Prostate gland (tissue), 2 donors: ENCODE data around the gene JAKMIP2. TPM values are rescaled to one million over a fixed set of nuclear protein-coding genes. Genes with fewer than 3 reads are reported as not detected.

Experiments used
- DNase-seq: peaks from one replicate; pipeline ENCODE4 v3.0.0-alpha.2; 2019; ENCODE audit warnings: low spot score
- H3K27ac ChIP-seq, 2 donors: fragments of 200-600 bp; sonication (generic); 2 replicates each; pipeline ENCODE4 v1.5.1; 2017 to 2019
- H3K27me3 ChIP-seq: fragments of 200-600 bp; sonication (generic); replicated peaks from 2 replicates; pipeline ENCODE4 v1.5.1; 2019; ENCODE audit not compliant: insufficient read depth
- H3K36me3 ChIP-seq, 2 donors: fragments of 200-600 bp; sonication (generic); 1 replicate in 1 of 2; 2 replicates in 1 of 2; pipeline versions ENCODE4 v1.5.1 to v1.8.1; 2017 to 2019
- H3K4me1 ChIP-seq: fragments of 200-600 bp; sonication (generic); replicated peaks from 2 replicates; pipeline ENCODE4 v1.5.1; 2019
- H3K4me3 ChIP-seq, 2 donors: fragments of 200-600 bp; sonication (generic); 2 replicates each; pipeline ENCODE4 v1.5.1; 2017 to 2019
- H3K9me3 ChIP-seq: fragments of 200-600 bp; sonication (generic); 2 replicates; pipeline ENCODE4 v1.5.1; 2017
- POLR2A ChIP-seq: fragments of 450-650 bp; IDR thresholded peaks from one replicate; pipeline ENCODE4 v1.6.1; 2016; ENCODE audit warnings: antibody characterized with exemption, mild to moderate bottlenecking
- POLR2AphosphoS5 ChIP-seq: sonication (generic); formaldehyde crosslinking; IDR thresholded peaks from one replicate; pipeline ENCODE4 v1.6.1; 2017; ENCODE audit warnings: antibody characterized with exemption
- WGBS: methylation state at CpG from one replicate; pipeline ENCODE4 v1.1.5; 2018; 5-methylcytosine and 5-hydroxymethylcytosine counted together
- intact Hi-C: fragments of 100-400 bp; cut with DNase I; formaldehyde crosslinking; loops from one replicate; pipeline ENCODE4 v1.14.2; 2022
- total RNA-seq, 2 donors: library from RNA; depleted of rRNA; stranded (reverse); fragments of >200 nt; gene quantifications; one replicate each; pipeline ENCODE4 v1.1.0, GENCODE V29; 2016
- TF ChIP-seq, protein P1 (sequence below), 4 experiments: fragments of 200-600 bp in 2 of 4; fragments of 450-650 bp in 2 of 4; sonication (generic) in 2 of 4; IDR thresholded peaks; 1 replicate in 3 of 4; 2 replicates in 1 of 4; pipeline ENCODE4 v1.5.1; 2016 to 2019; ENCODE audit warnings: antibody characterized with exemption in 4 of 4, mild to moderate bottlenecking in 2 of 4, moderate library complexity in 2 of 4

Gene JAKMIP2
- total RNA-seq, 2 donors from 2014 or later: 0.85 to 1.2 TPM

DNA sequence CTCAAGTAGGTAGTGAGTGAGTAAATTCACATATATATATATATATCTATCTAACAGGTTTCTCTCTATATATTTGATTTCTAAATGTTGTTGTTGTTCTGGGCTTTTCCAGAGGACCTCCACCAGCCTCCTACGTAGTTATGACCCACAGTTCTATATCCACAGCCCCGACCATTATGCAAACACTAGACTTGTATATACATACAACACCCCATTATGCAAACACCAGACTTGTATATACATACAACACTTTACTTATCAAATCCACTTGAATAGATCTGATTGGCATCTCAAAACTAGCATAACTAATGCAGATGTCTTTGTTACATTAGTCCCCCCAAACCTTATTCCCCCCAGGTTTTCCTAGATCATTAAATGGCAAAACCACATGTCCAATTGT is 108.7 kb downstream of the JAKMIP2 start:
- Histone ChIP-seq H3K4me1 (no peaks in the 10 kb centered on the region), H3K4me3 (no peak overlapping the region), H3K36me3 (no peaks in the 10 kb centered on the region), H3K27me3 (no peaks in the 10 kb centered on the region), H3K27ac (no peak overlapping the region), H3K9me3 (no peaks in the 10 kb centered on the region)
- no peak for DNase-seq
- 82% methylated on average over 2 of the region's 2 CpGs for WGBS
- no peak for TF ChIP-seq POLR2A
- TF ChIP-seq, protein P1, sequence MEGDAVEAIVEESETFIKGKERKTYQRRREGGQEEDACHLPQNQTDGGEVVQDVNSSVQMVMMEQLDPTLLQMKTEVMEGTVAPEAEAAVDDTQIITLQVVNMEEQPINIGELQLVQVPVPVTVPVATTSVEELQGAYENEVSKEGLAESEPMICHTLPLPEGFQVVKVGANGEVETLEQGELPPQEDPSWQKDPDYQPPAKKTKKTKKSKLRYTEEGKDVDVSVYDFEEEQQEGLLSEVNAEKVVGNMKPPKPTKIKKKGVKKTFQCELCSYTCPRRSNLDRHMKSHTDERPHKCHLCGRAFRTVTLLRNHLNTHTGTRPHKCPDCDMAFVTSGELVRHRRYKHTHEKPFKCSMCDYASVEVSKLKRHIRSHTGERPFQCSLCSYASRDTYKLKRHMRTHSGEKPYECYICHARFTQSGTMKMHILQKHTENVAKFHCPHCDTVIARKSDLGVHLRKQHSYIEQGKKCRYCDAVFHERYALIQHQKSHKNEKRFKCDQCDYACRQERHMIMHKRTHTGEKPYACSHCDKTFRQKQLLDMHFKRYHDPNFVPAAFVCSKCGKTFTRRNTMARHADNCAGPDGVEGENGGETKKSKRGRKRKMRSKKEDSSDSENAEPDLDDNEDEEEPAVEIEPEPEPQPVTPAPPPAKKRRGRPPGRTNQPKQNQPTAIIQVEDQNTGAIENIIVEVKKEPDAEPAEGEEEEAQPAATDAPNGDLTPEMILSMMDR (IDR thresholded peaks at IDR 0.05): no peak
- TF ChIP-seq POLR2AphosphoS5: no peak
- intact Hi-C loops: no loop called here

DNA sequence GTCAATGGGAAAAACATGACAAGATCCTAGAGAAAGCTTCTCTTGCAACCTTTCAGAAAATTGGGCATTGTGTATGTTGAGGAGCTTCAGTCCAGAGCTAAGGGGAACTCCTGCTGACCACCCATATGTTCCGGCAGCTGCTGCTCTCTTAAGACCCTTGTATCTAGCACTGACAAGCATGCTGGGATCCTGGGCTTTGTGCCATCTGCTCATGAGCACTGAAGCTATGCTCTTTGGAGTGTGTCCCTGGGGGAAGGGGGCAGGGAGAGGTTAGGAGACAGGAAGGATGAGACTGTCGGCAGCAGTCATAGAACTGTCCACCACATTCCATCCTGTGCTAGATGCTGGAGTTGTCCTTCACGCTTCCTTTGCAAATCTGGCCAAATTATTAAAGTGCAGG is 109.3 kb downstream of the JAKMIP2 start:
- intact Hi-C loops: no loop called here
- WGBS: 51% methylated on average over 3 of the region's 3 CpGs
- DNase-seq: no peak

DNA sequence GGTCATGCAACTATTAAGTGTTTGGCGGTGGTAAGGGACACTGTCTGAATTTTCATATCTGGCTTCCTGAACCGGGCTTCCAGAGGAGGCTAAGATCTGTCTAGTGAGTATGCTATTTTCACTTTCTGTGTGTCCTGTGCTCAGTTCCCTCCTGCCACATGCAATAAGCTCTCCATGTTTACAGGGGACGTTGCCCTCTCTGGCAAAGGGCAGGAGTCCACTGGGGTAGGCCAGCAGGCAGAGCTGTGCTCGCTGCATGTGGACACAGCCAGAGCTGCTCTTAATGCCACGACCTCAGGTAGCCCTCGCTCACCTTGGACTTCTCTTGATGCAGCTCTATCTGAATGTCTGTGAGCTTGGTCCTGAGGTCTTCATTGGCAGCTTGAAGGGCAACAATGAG is 111.2 kb downstream of the JAKMIP2 start:
- Histone ChIP-seq H3K9me3 (no peaks in the 10 kb centered on the region), H3K4me3 (no peak overlapping the region), H3K4me1 (peaks cover 3% of the 10 kb centered on the region), H3K27ac (no peak overlapping the region), H3K27me3 (no peaks in the 10 kb centered on the region), H3K36me3 (no peaks in the 10 kb centered on the region)
- intact Hi-C loops: no loop called here
- 85% methylated on average over 6 of the region's 6 CpGs for WGBS
- no peak for DNase-seq
- TF ChIP-seq POLR2AphosphoS5: no peak

More for the DNA sequence above, 109.3 kb downstream of the JAKMIP2 start:
- Histone ChIP-seq H3K9me3 (no peaks in the 10 kb centered on the region), H3K4me1 (peaks cover 3% of the 10 kb centered on the region), H3K4me3 (no peak overlapping the region), H3K27me3 (no peaks in the 10 kb centered on the region), H3K36me3 (no peaks in the 10 kb centered on the region), H3K27ac (no peak overlapping the region)
- TF ChIP-seq POLR2AphosphoS5 (no peak), POLR2A (no peak)
- TF ChIP-seq, protein P1 (IDR thresholded peaks at IDR 0.05): no peak

DNA sequence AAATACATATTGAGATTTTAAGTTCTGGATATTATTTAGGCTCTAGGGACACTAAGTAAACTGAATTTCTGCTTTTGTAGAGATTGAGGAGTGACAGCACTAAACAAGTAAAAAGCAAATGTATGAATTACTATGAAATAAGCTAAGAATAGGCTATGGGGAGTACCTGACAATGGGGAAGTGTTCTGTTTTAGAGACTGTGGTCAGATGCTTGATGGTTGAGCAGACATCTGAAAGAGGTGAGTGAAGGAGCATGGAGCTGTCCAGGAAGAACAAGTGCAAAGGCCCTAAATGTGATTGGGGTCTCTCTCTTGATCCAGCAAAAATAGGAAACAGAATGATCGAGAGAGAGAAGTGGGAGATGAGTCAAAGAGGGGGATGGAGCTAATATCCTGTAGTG is 111.7 kb downstream of the JAKMIP2 start:
- TF ChIP-seq, protein P1 (IDR thresholded peaks at IDR 0.05): no peak
- TF ChIP-seq POLR2AphosphoS5 (no peak), POLR2A (no peak)
- no peaks in the 10 kb centered on the region for H3K9me3 ChIP-seq
- peaks cover 3% of the 10 kb centered on the region for H3K4me1 ChIP-seq
- 100% methylated on average over 1 of the region's 1 CpG for WGBS
- H3K27ac ChIP-seq: no peak overlapping the region
- no peak overlapping the region for H3K4me3 ChIP-seq
- no peaks in the 10 kb centered on the region for H3K36me3 ChIP-seq
- no peak for DNase-seq
- intact Hi-C loops: no loop called here
- no peaks in the 10 kb centered on the region for H3K27me3 ChIP-seq

DNA sequence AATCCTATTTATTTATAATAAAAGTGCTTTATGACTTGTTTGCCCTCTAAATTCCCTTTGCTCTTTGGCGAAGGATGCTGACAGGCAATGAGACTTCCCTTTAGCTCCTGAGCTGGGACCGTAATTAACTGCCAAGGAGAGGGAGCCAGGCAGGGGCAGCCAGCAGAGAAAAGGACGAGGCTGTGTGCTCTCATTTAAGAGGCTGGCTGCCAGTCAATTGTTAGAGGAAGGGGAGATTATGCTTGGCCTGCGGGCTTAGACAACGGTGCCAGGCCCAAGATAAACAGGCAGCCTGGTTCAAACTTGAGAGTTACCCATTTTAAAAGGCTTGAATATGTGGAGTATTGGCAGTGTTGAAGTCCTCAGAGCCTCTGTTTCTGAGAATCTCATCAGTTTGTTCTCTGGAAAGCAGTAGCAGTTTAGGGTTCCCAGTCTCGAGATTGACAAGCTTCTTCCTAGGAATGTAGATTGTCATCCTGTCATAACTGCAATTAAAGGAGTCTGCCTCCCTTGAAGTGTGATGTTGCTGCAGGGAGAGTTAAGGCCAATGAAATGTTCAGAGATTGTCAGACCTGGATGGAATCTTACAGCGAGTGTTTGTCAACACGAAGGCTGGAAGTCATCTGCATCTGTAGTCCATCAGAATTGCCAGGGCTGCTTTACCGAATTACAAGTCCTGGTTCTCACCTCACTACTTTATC is 113.2 kb downstream of the JAKMIP2 start:
- H3K36me3 ChIP-seq: no peaks in the 10 kb centered on the region
- no peak overlapping the region for H3K4me3 ChIP-seq
- no peak overlapping the region for H3K27ac ChIP-seq
- peaks cover 3% of the 10 kb centered on the region for H3K4me1 ChIP-seq
- DNase-seq: peak; percentile 54
- H3K9me3 ChIP-seq: no peaks in the 10 kb centered on the region
- intact Hi-C loops: no loop called here
- H3K27me3 ChIP-seq: no peaks in the 10 kb centered on the region
- 20% methylated on average over 9 of the region's 9 CpGs for WGBS
- TF ChIP-seq, protein P1 (IDR thresholded peaks at IDR 0.05): no peak
- TF ChIP-seq POLR2AphosphoS5: no peak
